ENCODE measurements around the gene STX8.

The STX8 gene

DNA sequence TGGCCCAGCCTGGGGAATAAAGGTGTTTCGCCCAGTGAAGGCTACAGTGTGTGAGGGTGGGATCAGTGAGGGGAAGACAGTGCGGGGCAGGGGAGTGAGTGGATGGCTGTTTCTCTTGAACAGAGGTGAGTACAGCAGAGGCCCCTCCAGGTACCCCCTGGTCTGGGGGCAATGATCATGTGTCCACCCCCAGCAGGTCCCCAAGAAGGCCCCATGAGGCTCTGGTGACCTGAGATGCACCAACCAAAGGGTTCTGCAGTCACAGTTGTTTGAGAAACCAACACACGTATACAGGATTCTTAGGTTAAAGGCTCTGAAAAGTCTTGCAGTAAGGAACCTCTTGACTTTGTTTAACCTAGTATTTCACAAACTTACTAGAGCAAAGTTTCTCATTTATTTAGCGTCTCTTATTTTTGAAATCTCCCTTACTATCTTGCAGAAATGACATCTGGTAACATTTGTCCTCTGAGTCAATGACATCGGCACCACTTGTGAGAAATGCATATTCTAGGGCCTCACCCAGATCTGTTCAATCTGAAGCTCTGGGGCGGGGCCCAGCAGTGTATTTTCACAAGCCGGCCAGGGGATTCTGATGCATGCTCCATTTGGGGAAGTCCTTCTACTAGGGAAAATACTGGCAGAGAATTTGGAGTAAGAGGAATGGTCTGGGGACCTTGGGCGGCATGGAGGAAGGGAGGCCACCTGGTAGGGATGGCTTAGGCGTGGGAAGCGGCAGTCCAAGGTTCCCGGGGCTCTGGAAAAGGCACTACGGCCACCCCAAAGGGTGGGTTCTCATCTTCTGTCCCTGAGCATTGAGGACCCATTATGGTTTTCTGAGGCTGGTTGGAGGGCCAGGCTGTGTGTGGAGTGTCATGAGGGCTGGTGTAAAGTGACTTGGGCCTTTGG lies 337.0 kb downstream of the STX8 start:
- no peak for DNase-seq (ENCODE audit: low spot score)

DNA sequence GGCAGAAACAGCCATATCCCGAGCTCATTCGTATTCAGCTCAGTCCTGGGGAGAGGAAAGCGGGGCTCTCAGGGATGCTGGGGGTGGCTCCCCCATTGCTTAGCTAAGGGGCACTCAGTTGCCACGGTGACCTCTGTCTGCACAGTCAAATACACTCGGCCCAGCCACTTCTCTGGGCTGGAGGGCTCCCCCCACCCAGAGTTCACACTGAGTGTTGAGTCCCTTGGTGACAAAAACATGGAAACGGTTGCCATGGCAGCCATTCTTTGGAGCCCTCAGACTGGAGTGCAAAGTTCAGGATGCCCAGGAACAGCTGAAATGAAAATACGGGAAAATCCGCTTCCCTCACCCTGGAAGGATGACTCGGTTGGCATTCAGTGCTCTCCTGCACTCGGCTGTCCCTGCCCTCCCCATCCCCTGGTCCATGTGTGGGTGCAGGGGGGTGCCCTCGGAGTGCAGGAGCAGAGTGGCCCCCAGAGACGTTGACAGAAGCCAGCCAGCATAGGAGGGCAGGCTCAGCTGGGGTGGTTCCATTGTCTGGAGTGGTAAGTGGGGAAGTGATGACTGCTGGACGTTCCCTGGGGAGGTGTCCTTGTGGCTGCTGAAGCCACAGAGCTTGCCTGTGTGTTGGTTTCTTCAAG lies 337.8 kb downstream of the STX8 start:
- DNase-seq (ENCODE audit: low spot score): no peak

DNA sequence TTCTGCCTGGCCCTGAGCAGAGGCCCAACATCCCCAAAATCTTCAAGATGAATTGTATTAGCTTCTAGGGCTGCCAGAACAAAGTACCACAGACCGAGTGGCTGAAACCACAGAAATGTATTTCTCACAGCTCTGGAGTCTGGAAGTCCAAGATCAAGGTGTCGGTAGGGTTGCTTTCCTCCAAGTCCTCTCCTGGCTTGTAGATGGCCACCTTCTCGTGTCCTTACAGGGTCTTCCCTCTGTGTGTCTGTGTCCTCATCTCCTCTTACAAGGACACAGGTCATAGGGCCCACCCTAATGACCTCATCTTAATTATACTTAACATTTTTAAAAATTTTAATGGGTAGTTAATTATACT lies 338.6 kb downstream of the STX8 start:
- no peak for DNase-seq (ENCODE audit: low spot score)

DNA sequence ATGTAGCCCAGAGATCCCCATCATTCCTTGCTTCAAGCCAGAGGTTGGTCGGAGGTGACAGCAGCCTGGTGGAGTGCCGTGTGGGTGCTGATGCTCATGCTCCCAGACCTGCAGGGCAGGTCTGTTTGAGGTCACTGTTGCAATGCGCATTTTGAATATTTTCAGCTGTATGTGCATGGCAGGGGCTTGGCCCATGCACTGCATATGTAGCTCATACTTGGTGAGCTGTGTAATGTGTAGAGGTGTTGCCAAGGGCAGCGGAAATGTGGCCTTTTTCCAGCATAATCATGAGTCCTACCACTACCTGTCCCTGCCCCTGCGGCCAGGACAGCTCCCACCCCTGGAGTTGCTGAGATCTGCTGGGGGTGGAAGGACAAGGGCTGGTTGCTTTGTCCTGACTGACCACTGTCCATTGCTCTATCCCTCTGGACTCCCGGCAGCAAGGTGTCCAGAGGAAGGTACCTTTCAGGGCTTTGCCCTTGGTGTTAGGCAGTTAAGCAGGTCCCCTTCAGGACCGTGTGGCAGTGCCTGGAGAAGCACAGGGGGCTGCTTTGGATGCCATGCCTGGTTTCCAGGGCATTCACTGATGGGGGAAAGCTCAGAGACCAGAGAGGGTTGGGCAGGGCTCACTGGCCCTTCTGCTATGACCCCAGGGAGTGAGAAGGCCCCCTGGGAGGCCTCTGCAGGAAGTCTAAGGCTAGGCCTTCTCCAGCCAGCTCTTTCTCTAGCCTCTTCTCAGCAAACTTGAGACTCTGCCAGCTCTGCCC lies 339.2 kb downstream of the STX8 start:
- DNase-seq (ENCODE audit: low spot score): no peak

DNA sequence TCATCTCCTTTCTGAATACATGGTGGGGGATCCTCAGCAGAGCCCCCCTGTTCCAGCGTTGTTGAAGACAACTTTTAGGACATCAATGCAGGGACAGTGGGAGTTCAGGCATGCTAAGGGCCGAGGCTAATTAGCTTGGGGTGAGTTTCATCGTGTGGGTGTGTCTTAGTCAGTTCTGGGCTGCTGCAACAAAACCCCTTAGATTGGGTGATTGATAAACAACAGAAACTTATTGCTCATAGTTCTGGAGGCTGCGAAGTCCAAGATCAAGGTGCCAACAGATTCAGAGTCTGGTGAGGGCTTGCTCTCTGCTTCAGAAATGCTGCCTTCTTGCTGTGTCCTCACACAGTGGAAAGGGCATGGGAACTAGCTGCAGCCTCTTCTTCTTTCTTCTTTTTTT lies 340.3 kb downstream of the STX8 start:
- no peak for DNase-seq (ENCODE audit: low spot score)

DNA sequence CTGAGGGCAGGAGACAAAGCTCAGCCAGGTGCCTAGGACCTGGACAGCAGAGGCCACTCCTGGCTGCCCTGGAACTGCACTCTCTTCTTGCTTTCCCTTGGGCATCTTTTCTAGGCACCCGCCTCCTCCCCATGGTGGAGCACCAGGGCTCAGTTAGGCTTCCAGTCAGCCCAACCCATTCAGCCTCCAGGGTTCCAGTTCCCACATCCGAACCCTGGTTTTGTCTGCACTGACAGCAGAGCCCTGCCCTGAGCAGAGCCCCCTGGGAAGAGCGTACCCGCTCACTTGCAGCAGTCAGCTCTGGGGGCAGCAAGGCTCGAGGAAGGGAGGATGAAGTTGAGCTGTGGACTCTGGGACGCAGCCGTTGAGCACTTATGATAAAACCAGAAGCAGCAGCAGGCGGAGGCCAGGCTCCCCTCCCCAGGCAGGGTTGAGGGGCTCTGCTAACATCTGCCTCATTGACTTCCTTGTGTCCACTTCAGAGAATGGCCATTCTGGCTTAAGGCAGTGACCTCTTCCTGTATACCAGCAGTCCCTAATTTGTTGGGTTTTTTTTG lies 341.2 kb downstream of the STX8 start:
- no peak for DNase-seq (ENCODE audit: low spot score)

- no peak for DNase-seq (ENCODE audit: low spot score)
These were observed 341.9 kb downstream of the STX8 start for GRCh38 chr17:9233761-9234160.

GRCh38 chr17:9233271-9233599 lies 342.4 kb downstream of the STX8 start:
- no peak for DNase-seq (ENCODE audit: low spot score)

DNA sequence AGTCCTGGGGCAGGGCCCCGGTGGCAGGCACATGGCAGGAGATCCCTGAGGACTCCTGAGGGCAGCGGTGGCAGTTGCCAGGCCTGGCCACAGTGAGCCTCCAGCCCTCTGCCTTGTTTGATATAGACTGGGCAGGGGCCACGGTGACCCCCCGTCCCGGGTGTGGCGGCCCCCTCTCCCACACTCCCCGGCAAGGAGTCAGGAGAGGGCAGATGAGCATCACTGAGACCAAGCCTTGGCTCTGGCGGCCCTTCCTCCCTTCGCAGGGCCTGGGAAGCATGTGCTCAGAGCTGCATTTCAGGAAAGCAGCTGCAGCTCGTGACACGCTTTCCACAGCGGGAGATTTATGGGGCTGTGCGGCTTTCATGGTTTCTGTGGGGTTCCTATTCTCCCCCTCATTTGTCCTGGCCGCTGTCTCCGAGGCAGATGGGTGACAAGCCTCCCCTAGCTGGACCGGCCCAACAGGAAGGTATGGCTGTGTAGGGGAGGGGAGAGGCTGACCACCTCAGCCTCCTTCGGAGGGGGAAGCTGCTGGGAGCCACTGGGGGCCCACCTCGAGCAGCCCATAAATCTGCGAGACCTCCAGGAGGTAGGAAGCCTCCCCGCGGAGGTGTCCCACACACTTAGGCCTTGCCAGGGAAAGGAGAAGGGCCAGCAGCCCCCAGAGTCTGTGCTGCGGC lies 342.9 kb downstream of the STX8 start:
- DNase-seq (ENCODE audit: low spot score): no peak

GRCh38 chr17:9232155-9232475 lies 343.5 kb downstream of the STX8 start:
- DNase-seq (ENCODE audit: low spot score): no peak

- DNase-seq (ENCODE audit: low spot score): no peak
These were observed 344.0 kb downstream of the STX8 start for GRCh38 chr17:9231449-9232154.

DNA sequence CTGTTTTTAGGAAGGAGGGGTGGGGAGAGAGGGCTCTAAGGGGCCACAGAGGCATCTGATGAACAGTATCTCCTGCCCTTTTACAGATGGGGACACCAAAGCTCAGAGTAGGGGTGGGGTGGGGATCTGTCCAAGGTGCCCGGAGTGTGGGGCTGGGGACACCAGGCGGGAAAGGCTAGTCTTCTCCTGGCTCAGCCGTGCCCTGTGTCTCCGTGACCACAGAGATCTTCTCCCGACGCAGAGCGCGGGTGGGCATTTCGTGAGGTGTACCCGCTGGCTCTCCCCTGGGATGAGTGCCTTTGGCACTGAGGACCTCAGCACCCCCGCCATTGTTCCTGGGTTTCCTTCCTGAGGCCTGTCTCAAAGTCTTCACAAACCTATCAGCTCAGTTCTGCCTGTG lies 344.8 kb downstream of the STX8 start:
- no peak for DNase-seq (ENCODE audit: low spot score)

GRCh38 chr17:9230346-9230745 lies 345.3 kb downstream of the STX8 start:
- DNase-seq (ENCODE audit: low spot score): no peak

DNA sequence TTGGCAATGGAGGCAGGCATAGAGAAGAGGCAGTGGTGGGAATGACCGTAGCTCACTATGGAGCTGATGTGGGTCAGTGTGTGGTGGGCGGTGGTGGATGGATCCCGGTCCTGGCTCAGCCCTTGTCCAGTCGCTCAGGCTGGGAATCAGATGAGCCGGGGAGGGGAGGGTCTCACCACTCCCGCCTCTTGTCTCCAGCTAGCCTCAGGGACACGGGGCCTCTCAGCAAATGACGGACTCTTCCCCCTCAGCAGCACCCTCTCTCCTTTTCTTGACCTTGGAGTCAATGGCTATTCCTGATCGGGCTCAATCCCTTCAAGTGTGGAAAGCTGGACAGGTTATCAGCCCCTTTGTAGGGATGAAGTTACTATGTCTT lies 345.8 kb downstream of the STX8 start:
- no peak for DNase-seq (ENCODE audit: low spot score)

- no peak for DNase-seq (ENCODE audit: low spot score)
These were observed 346.3 kb downstream of the STX8 start for GRCh38 chr17:9229160-9229825.

DNA sequence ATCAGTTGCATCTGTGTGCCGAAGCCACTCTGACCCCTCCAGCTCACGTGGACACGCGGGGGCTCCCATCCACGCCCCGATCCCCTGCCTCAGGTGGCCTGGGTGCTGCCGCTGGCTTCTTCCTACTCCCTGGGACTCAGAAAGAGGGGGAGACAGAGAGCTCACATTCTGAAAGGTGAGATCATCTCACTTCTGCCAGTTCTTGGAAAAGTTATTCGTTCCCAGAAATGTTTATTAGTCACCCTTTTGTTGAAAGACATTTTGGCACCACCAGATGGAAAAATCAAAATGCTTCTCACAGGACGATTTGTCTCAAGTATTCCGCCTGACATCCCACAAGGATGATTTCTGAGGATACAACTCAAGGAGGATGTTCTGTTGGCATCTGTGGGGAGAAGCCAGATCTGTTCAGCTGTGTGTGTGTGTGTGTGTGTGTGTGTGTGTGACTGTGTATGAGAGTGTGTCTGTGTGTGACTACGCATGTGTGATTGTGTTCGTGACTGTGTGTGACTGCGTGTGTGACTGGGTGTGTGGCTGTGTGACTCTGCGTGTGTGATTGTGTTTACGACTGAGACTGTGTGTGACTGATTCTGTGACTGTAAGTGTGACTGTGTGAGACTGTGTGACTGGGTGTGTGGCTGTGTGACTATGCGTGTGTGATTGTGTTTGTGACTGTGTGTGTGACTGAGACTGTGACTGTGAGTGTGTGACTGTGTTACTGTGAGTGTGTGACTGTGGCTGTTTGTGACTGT lies 347.0 kb downstream of the STX8 start:
- DNase-seq (ENCODE audit: low spot score): no peak

- no peak for DNase-seq (ENCODE audit: low spot score)
These were observed 347.7 kb downstream of the STX8 start for GRCh38 chr17:9227819-9228407.

DNA sequence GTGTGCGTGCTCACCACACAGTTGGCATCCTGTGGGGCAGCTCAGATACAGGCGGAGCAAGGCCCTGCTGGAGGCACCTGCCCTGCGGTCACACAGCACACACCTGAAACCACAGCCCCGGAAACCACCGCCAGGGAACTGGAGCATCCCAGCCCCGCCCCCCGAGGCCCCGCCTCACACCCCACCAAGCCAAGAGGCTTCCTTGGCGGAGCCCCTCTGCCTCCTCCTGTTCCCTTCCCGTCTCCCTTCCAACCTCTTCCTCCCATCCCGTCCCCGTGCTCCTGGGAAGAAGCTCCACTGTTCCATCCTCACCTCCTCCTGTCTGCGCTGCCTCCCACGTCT lies 348.9 kb downstream of the STX8 start:
- no peak for DNase-seq (ENCODE audit: low spot score)

DNA sequence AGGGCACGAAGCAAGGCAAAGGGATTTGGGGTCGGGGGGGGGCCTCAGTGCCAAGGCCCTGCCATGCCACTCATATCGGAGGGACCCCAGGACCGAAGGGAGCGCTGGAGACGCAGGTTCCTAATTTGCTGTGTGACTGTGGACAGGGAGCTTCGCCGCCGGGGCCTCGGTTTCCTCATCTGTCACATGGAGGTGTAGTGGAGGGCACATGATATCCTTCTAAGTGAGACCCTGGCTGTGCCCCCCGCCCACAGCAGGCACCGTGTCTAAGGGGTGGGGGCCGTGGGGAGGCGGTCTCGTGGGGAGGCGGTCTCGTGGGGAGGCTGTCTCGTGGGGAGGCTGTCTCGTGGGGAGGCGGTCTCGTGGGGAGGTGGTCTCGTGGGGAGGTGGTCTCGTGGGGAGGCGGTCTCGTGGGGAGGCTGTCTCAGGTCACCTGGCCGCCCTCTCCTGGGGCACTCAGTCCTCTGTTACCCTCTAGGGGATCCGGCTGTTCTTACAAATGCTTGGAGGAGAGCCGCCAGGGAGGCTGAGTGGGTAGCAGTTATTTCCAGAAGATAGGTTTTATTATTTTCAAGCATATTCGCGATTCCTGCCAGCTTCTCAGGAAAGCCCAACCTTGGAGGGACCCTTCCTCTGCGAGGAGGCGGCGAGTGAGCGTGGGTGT lies 349.4 kb downstream of the STX8 start:
- no peak for DNase-seq (ENCODE audit: low spot score)
